Upper lobe of left lung (tissue), 6 donors: ENCODE data around the gene KCTD17. TPM values are rescaled to one million over a fixed set of nuclear protein-coding genes. Genes with fewer than 3 reads are reported as not detected.

Experiments used
- ATAC-seq, 2 donors: fragments of 200-7000 bp; cut with Tn5 transposase; one replicate each; pipeline ENCODE4 v1.9.1; 2022; ENCODE audit warnings: mild to moderate bottlenecking in 2 of 2, moderate library complexity in 2 of 2; ENCODE audit not compliant: low FRiP score in 2 of 2
- DNase-seq, 2 donors: peaks; one replicate each; pipeline ENCODE4 v3.0.0-alpha.2; 2019 to 2020
- H3K27ac ChIP-seq, 4 donors: fragments of 200-600 bp; sonication (generic); one replicate each; pipeline ENCODE4 v1.5.1; 2016 to 2019
- H3K27me3 ChIP-seq, 4 donors: fragments of 200-600 bp; sonication (generic); one replicate each; pipeline ENCODE4 v1.5.1; 2017 to 2019
- H3K36me3 ChIP-seq, 4 donors: fragments of 200-600 bp; sonication (generic); one replicate each; pipeline ENCODE4 v1.5.1; 2016 to 2019
- H3K4me1 ChIP-seq, 4 donors: fragments of 200-600 bp; sonication (generic); one replicate each; pipeline ENCODE4 v1.5.1; 2018 to 2019
- H3K4me3 ChIP-seq, 4 donors: fragments of 200-600 bp; sonication (generic); one replicate each; pipeline ENCODE4 v1.5.1; 2017 to 2019; ENCODE audit warnings: mild to moderate bottlenecking in 2 of 4, moderate library complexity in 1 of 4
- H3K9me3 ChIP-seq, 4 donors: fragments of 200-600 bp; sonication (generic); one replicate each; pipeline ENCODE4 v1.5.1; 2018 to 2019
- CTCF ChIP-seq, 6 experiments: fragments of 450-650 bp in 4 of 6; fragments of 200-600 bp in 2 of 6; sonication (generic) in 2 of 6; IDR thresholded peaks; one replicate each; pipeline ENCODE4 v1.5.1; 2016 to 2019; ENCODE audit warnings: antibody characterized with exemption in 6 of 6
- EP300 ChIP-seq, 4 donors: sonication (generic); formaldehyde crosslinking; IDR thresholded peaks; one replicate each; pipeline ENCODE4 v1.5.1; 2017; ENCODE audit warnings: antibody characterized with exemption in 4 of 4, control low read depth in 2 of 4
- POLR2A ChIP-seq, 4 donors: fragments of 450-650 bp; IDR thresholded peaks; one replicate each; pipeline ENCODE4 v1.5.1; 2016 to 2017; ENCODE audit warnings: antibody characterized with exemption in 4 of 4, mild to moderate bottlenecking in 2 of 4
- POLR2AphosphoS5 ChIP-seq, 2 donors: sonication (generic); formaldehyde crosslinking; IDR thresholded peaks; one replicate each; pipeline ENCODE4 v1.5.1; 2017; ENCODE audit warnings: antibody characterized with exemption in 2 of 2
- WGBS, 2 donors: methylation state at CpG; one replicate each; pipeline ENCODE4 v1.1.5; 2017 to 2018; 5-methylcytosine and 5-hydroxymethylcytosine counted together
- total RNA-seq, 6 donors: library from RNA; depleted of rRNA in 4 of 6; stranded (reverse); fragments of >200 nt in 4 of 6; gene quantifications; one replicate each; pipeline versions ENCODE4 v1.1.0 to v1.2.1, GENCODE V29; 2016 to 2021
- donor health status: DM: no; HTN: no; CAD: no; lungs with moderate emphysema.
- donor health status: DM: no; HTN: yes; CAD: no; lungs with severe emphysema.

The KCTD17 gene
- total RNA-seq, 6 donors from 2014 or later = 9.0 to 30.4 (median 23.2) TPM

DNA sequence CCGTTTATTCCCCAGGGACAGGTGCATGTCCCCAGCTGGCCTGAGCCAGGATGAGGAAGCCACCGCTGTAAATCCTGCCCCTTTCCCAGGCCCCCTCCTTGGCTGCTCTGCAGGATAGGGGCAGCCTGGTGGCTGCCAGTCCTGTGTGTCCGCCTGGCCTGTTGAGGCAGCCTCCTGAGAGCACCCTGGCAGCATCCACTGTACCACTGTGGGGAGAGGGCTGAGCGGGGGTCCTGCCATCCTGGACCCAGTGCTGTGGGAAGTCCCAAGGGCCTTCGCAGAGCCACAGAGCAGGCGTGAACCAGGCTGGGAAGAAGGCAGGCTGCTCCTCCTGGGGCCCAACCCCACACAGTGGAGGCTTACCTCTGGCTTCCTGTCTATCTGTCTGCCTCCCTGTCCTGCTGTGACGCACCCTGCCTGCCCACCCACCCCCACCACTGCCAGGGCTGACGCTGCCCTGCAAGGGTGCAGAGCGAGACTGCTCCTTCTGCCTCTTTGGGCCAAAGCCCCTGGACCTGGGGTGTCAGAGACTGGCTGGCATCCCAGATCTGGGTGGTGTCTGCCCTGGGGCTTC is 8.4 kb downstream of the KCTD17 start:
- no peak for ATAC-seq
- no peaks in the 10 kb centered on the region for H3K9me3 ChIP-seq
- H3K27me3 ChIP-seq = no peaks in the 10 kb centered on the region
- no peaks in the 10 kb centered on the region for H3K4me1 ChIP-seq
- H3K36me3 ChIP-seq = peaks cover 0 to 58% (median 19%) of the 10 kb centered on the region in 4 donors
- 80 to 96% methylated on average over 1 to 9 of the region's 9 CpGs for WGBS, 2 donors
- no peak overlapping the region for H3K27ac ChIP-seq
- DNase-seq = no peak
- no peak overlapping the region for H3K4me3 ChIP-seq
- TF ChIP-seq CTCF (IDR thresholded peaks at IDR 0.05) (no peak), POLR2A (IDR thresholded peaks at IDR 0.05) (no peak)

DNA sequence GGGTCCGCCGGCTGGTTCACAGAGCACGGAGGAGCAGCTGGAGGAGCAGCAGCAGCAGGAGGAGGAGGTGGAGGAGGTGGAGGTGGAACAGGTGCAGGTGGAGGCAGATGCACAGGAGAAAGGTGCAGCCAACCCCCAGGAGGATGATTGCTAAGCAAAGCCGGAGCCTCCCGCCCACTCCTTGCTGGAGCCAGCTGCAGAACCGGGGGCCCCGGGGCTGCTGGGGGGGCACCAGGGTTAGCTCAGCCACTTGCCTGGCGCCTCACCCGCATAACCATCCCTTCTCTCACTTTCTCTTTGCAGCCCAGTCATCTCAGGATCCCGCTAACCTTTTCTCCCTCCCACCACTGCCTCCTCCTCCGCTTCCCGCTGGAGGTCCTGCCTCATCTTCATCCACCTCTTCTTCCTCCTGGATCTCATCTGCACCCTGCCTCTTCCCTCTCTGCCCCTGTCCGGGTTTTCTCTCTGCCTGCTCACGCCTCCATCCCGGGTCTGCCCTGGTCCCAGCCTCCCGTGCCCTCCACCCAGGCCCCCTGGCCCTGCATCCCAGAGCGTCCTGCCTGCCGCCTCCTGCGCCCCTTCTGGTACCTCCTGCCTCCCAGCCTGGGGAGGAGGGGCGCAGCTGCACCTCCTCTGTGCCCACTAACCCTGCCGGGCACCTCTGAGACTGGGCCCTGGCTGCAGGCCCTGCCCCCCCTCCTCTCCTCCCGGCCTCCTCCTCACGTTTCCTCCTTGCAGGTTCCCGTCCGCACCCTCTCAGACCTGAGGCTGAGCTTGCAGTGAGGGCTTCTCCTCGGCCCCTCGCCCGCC is 9.5 kb downstream of the KCTD17 start:
- DNase-seq = no peak

DNA sequence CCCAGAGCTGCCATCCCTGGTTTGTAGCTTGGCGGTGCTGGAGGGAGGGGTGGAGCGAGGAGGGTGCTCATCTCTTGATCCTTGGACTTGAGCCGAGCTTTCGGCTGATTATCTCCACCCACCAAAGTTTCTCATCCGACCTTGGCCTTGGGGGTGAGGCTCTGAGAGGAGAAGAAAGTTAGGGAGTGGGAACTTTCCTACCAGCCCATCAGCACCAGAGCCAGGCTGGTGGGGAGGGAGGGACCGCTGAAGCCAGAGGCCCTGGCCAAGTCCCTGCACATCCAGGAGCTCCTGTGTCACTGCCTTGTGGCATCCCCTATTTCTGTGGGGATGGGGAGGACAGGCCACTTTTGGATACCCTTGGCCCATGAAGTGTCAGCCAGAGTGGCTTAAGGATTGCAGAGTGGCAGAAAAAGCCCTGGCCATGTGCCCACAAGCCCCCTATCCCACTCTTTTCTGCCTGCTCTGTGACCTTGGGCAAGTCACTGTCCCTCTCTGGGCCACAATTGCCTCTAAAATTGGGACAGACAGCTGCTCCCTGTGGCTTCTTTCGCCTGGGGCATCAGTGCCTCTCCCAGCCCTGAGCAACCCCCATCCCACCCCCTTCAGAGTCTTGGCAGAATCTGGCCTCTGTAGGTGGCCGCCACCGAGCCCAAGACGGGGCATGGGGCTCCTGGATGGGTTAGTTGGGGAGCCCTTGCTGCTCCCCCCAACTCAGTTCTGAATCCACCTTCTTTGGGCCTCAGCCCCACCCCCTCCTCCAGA is 10.3 kb downstream of the KCTD17 start:
- H3K36me3 ChIP-seq = peaks cover 0 to 41% (median 15%) of the 10 kb centered on the region in 4 donors
- TF ChIP-seq POLR2A (IDR thresholded peaks at IDR 0.05) (no peak), POLR2AphosphoS5 (IDR thresholded peaks at IDR 0.05) (no peak), CTCF (IDR thresholded peaks at IDR 0.05) (no peak), EP300 (IDR thresholded peaks at IDR 0.05) (no peak)
- no peaks in the 10 kb centered on the region for H3K4me1 ChIP-seq
- H3K27ac ChIP-seq = no peak overlapping the region
- DNase-seq (no peak), ATAC-seq (no peak)
- no peak overlapping the region for H3K4me3 ChIP-seq
- WGBS, 2 donors = 91 to 95% methylated on average over 10 of the region's 10 CpGs
- no peaks in the 10 kb centered on the region for H3K27me3 ChIP-seq
- H3K9me3 ChIP-seq = no peaks in the 10 kb centered on the region

More for the DNA sequence above, 9.5 kb downstream of the KCTD17 start:
- no peaks in the 10 kb centered on the region for H3K4me1 ChIP-seq
- no peaks in the 10 kb centered on the region for H3K9me3 ChIP-seq
- TF ChIP-seq EP300 (IDR thresholded peaks at IDR 0.05) (no peak), POLR2AphosphoS5 (IDR thresholded peaks at IDR 0.05) (no peak), CTCF (IDR thresholded peaks at IDR 0.05) (no peak), POLR2A (IDR thresholded peaks at IDR 0.05) (no peak)
- H3K4me3 ChIP-seq = no peak overlapping the region
- ATAC-seq = no peak
- H3K27ac ChIP-seq = no peak overlapping the region
- H3K27me3 ChIP-seq = no peaks in the 10 kb centered on the region
- H3K36me3 ChIP-seq = peaks cover 0 to 49% (median 19%) of the 10 kb centered on the region in 4 donors
- WGBS, 2 donors = 85 to 86% methylated on average over 26 to 28 of the region's 28 CpGs

GRCh38 chr22:37062376-37062675 is 10.8 kb downstream of the KCTD17 start:
- Histone ChIP-seq H3K4me3 (no peak overlapping the region), H3K27me3 (no peaks in the 10 kb centered on the region), H3K27ac (no peak overlapping the region), H3K9me3 (no peaks in the 10 kb centered on the region), H3K4me1 (no peaks in the 10 kb centered on the region), H3K36me3 (peaks cover 0 to 36% (median 12%) of the 10 kb centered on the region in 4 donors)
- ATAC-seq = no peak
- no peak for TF ChIP-seq POLR2AphosphoS5 (IDR thresholded peaks at IDR 0.05)
- TF ChIP-seq EP300 (IDR thresholded peaks at IDR 0.05) = no peak
- TF ChIP-seq CTCF (IDR thresholded peaks at IDR 0.05) = no peak
- no peak for TF ChIP-seq POLR2A (IDR thresholded peaks at IDR 0.05)
- no peak for DNase-seq
- 64 to 70% methylated on average over 5 to 7 of the region's 7 CpGs for WGBS, 2 donors
